ENCODE results near the gene COMMD6. TPM values are rescaled to one million over a fixed set of nuclear protein-coding genes. Genes with fewer than 3 reads are reported as not detected.

Gene COMMD6
- total and polyA plus RNA-seq, 2 donors (not counting 3 experiments of a cell fraction or from before 2014, with no cell fraction given) = 71.7 to 122 TPM

DNA sequence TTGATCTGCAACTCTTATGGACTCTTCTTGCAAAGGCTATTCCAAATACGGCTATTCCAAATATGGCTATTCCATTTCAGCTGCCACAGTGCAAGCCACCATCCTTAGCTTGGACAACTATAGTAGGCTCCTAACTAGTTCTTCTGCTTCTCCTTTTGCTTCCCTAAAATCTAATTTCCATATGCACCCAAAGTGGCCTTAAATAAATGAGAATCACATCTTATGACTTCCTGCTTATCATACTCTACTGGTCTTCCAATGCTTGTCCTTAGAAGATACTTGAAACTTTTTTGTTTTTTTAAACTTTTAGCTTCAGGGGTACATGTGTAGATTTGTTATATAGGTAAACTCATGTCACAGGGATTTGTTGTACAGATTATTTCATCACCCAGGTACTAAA, 16.8 kb upstream of the COMMD6 start:
- no peak overlapping the region for H2AFZ ChIP-seq (ENCODE audit: low read depth, low read length)
- no peaks in the 10 kb centered on the region for H3K36me3 ChIP-seq (ENCODE audit: control insufficient read depth in 2 of 2, extremely low read depth in 1 of 2, insufficient read depth in 2 of 2, low read length in 2 of 2)
- FAIRE-seq (no peak), DNase-seq (ENCODE audit: low read depth, low spot score) (no peak)
- no peaks in the 10 kb centered on the region for H4K20me1 ChIP-seq (replicated peaks; ENCODE audit: control insufficient read depth, extremely low read depth, insufficient read depth, low read length)
- intact Hi-C loops (cut with micrococcal nuclease) = no loop called here
- POLR2A ChIA-PET = no interaction called here
- no peaks in the 10 kb centered on the region for H3K27me3 ChIP-seq (ENCODE audit: control insufficient read depth in 2 of 2, insufficient read depth in 2 of 2, low read length in 2 of 2)
- no peak overlapping the region for H3K27ac ChIP-seq (ENCODE audit: insufficient read depth, low read depth, low read length)
- peaks cover 2% of the 10 kb centered on the region for H3K9me1 ChIP-seq (replicated peaks; ENCODE audit: control insufficient read depth, extremely low read depth, insufficient read depth, low read length)
- no peaks in the 10 kb centered on the region for H3K9me3 ChIP-seq (replicated peaks; ENCODE audit: control insufficient read depth, insufficient read depth, low read length)
- dilution Hi-C loops (cut with MboI; ENCODE audit: extremely low pct_ligation_motif_present, low sequenced_read_pairs) = no loop called here
- TF ChIP-seq MYC (IDR thresholded peaks at IDR 0.05; ENCODE audit: low read depth, low read length) = no peak
- no peak for TF ChIP-seq POLR2AphosphoS5 (IDR thresholded peaks at IDR 0.05; ENCODE audit: insufficient read depth, low read depth, low read length)
- H3K79me2 ChIP-seq (ENCODE audit: control insufficient read depth, insufficient read depth, low read length) = peaks cover 29% of the 10 kb centered on the region
- no peak overlapping the region for H3K4me2 ChIP-seq (ENCODE audit: insufficient read depth, low read length)
- peaks cover 6% of the 10 kb centered on the region for H3K4me1 ChIP-seq (ENCODE audit: control insufficient read depth, extremely low read depth, insufficient read depth, low read length)
- no TSS peak for BruUV-seq (replicated peaks)
- CTCF ChIA-PET = no interaction called here
- no peak overlapping the region for H3K4me3 ChIP-seq (replicated peaks in 1 of 3; ENCODE audit: insufficient read depth in 1 of 3, low read depth in 1 of 3, low read length in 3 of 3)
- no peak overlapping the region for H3K9ac ChIP-seq (replicated peaks; ENCODE audit: extremely low read depth, insufficient read depth, low read length)

DNA sequence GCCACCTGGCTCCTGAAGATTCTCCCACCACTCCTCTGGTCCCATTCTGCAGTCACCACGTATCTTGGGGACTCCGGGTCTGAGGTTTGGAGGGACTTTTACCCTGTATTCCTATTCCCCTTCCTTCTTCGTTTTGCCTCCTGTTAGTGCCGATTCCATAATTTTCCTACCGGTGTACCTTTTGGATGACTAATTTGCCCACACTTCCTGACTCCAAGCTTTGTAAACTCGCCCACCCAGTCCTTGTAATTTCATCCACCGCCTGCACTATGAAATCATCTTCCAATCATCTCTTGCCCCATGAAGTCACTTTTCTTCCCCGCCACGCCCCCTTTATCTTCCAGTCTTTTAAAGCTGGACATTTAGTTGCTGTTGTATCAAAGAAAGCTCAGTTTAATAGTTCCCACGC, 12.5 kb upstream of the COMMD6 start:
- dilution Hi-C loops (cut with MboI; ENCODE audit: extremely low pct_ligation_motif_present, low sequenced_read_pairs) (no loop called here), intact Hi-C loops (cut with micrococcal nuclease) (no loop called here)
- TF ChIP-seq MYC (IDR thresholded peaks at IDR 0.05; ENCODE audit: low read depth, low read length) = no peak
- TF ChIP-seq POLR2AphosphoS5 (IDR thresholded peaks at IDR 0.05; ENCODE audit: insufficient read depth, low read depth, low read length) = no peak
- TF ChIP-seq, protein P1, sequence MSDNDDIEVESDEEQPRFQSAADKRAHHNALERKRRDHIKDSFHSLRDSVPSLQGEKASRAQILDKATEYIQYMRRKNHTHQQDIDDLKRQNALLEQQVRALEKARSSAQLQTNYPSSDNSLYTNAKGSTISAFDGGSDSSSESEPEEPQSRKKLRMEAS (IDR thresholded peaks at IDR 0.05; ENCODE audit: insufficient read depth, insufficient read length) = no peak
- TF ChIP-seq, protein P2, sequence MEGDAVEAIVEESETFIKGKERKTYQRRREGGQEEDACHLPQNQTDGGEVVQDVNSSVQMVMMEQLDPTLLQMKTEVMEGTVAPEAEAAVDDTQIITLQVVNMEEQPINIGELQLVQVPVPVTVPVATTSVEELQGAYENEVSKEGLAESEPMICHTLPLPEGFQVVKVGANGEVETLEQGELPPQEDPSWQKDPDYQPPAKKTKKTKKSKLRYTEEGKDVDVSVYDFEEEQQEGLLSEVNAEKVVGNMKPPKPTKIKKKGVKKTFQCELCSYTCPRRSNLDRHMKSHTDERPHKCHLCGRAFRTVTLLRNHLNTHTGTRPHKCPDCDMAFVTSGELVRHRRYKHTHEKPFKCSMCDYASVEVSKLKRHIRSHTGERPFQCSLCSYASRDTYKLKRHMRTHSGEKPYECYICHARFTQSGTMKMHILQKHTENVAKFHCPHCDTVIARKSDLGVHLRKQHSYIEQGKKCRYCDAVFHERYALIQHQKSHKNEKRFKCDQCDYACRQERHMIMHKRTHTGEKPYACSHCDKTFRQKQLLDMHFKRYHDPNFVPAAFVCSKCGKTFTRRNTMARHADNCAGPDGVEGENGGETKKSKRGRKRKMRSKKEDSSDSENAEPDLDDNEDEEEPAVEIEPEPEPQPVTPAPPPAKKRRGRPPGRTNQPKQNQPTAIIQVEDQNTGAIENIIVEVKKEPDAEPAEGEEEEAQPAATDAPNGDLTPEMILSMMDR (IDR thresholded peaks at IDR 0.05; ENCODE audit: extremely low read depth in 1 of 2, insufficient read depth in 1 of 2, low read depth in 1 of 2, low read length in 2 of 2) = no peak
- no peak for TF ChIP-seq POLR2A (IDR thresholded peaks at IDR 0.05; ENCODE audit: low read depth, low read length)
- TF ChIP-seq FOS (IDR thresholded peaks at IDR 0.05; ENCODE audit: borderline replicate concordance, insufficient read depth, low read length) = no peak
- TF ChIP-seq EZH2 (IDR thresholded peaks at IDR 0.05; ENCODE audit: borderline replicate concordance, low read depth, low read length, severe bottlenecking) = no peak
- TF ChIP-seq JUN (IDR thresholded peaks at IDR 0.05; ENCODE audit: borderline replicate concordance, insufficient read depth, insufficient read length, low read depth) = no peak
- TF ChIP-seq GATA2 (IDR thresholded peaks at IDR 0.05; ENCODE audit: insufficient read depth, insufficient read length, low read depth, low read length) = no peak
- Histone ChIP-seq H4K20me1 (replicated peaks; ENCODE audit: control insufficient read depth, extremely low read depth, insufficient read depth, low read length) (no peaks in the 10 kb centered on the region), H3K9ac (replicated peaks; ENCODE audit: extremely low read depth, insufficient read depth, low read length) (peak overlapping the region; percentile 97), H3K4me3 (replicated peaks in 1 of 3; ENCODE audit: insufficient read depth in 1 of 3, low read depth in 1 of 3, low read length in 3 of 3) (peak overlapping the region; percentile 81 to 92 (median 86)), H2AFZ (ENCODE audit: low read depth, low read length) (peak overlapping the region; percentile 99), H3K9me1 (replicated peaks; ENCODE audit: control insufficient read depth, extremely low read depth, insufficient read depth, low read length) (peaks cover 1% of the 10 kb centered on the region), H3K9me3 (replicated peaks; ENCODE audit: control insufficient read depth, insufficient read depth, low read length) (no peaks in the 10 kb centered on the region), H3K4me1 (ENCODE audit: control insufficient read depth, extremely low read depth, insufficient read depth, low read length) (peaks cover 10% of the 10 kb centered on the region), H3K27ac (ENCODE audit: insufficient read depth, low read depth, low read length) (peak overlapping the region; percentile 96), H3K36me3 (ENCODE audit: control insufficient read depth in 2 of 2, extremely low read depth in 1 of 2, insufficient read depth in 2 of 2, low read length in 2 of 2) (no peaks in the 10 kb centered on the region), H3K4me2 (ENCODE audit: insufficient read depth, low read length) (peak overlapping the region; percentile 98), H3K27me3 (ENCODE audit: control insufficient read depth in 2 of 2, insufficient read depth in 2 of 2, low read length in 2 of 2) (no peaks in the 10 kb centered on the region), H3K79me2 (ENCODE audit: control insufficient read depth, insufficient read depth, low read length) (peaks cover 26% of the 10 kb centered on the region)
- FAIRE-seq = peak; percentile 49
- CTCF ChIA-PET = interaction anchor here (0.6 to 1.7 kb wide), 6 partner anchors 11 to 319 kb away, joined by 3 to 15 read pairs (median 6); partner anchors contain the start of gene TBC1D4
- TSS peak; percentile 44 for BruUV-seq (replicated peaks)
- peak; percentile 67 for DNase-seq (ENCODE audit: low read depth, low spot score)
- POLR2A ChIA-PET = no interaction called here
